GM12875 (cell line): ENCODE measurements around the gene KIF5C.

ENCODE experiments used
- H3K4me3 ChIP-seq: one replicate; pipeline ENCODE4 v1.5.1; 2011; ENCODE audit warnings: low read depth, low read length, control low read depth
- TF ChIP-seq, protein P1 (sequence below): IDR thresholded peaks from 2 replicates; pipeline ENCODE4 v1.5.1; 2011; ENCODE audit warnings: low read depth, mild to moderate bottlenecking, control low read depth, inconsistent platforms, low read length, moderate library complexity, borderline replicate concordance; ENCODE audit not compliant: insufficient read depth

KIF5C gene

DNA sequence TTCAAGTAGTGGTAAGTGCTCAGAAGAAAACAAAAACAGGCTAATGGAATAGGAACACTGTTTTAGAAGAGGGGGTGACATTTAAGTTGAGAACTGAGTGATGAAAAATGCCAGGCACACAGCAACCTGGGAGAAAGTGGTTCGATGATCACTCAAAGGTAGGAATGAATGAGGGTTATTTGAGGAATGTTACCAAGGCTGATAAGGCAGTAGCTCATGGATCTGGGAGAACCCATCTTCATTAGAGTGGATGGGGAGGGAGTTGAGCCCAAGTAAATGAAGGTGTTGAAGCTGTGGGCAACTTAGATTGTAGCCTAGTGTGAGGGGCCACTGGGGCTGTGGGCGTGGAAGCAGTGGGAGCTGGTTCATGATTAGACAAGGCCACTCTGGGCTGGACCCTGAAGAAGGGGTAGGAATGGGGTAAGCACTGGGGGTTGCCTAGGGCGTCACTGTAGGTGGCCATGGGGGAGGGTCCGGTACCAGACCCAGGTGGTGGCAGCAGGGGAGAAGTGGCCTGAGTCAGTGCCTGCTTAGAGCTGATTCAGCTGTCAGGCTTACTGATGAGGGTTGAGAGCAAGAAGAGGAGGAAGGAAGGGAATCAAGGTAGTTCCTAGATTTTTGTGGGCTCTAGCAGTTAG, 141.0 kb downstream of the KIF5C start:
- H3K4me3 ChIP-seq, result no peak overlapping the region
- TF ChIP-seq, protein P1, sequence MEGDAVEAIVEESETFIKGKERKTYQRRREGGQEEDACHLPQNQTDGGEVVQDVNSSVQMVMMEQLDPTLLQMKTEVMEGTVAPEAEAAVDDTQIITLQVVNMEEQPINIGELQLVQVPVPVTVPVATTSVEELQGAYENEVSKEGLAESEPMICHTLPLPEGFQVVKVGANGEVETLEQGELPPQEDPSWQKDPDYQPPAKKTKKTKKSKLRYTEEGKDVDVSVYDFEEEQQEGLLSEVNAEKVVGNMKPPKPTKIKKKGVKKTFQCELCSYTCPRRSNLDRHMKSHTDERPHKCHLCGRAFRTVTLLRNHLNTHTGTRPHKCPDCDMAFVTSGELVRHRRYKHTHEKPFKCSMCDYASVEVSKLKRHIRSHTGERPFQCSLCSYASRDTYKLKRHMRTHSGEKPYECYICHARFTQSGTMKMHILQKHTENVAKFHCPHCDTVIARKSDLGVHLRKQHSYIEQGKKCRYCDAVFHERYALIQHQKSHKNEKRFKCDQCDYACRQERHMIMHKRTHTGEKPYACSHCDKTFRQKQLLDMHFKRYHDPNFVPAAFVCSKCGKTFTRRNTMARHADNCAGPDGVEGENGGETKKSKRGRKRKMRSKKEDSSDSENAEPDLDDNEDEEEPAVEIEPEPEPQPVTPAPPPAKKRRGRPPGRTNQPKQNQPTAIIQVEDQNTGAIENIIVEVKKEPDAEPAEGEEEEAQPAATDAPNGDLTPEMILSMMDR, result no peak

DNA sequence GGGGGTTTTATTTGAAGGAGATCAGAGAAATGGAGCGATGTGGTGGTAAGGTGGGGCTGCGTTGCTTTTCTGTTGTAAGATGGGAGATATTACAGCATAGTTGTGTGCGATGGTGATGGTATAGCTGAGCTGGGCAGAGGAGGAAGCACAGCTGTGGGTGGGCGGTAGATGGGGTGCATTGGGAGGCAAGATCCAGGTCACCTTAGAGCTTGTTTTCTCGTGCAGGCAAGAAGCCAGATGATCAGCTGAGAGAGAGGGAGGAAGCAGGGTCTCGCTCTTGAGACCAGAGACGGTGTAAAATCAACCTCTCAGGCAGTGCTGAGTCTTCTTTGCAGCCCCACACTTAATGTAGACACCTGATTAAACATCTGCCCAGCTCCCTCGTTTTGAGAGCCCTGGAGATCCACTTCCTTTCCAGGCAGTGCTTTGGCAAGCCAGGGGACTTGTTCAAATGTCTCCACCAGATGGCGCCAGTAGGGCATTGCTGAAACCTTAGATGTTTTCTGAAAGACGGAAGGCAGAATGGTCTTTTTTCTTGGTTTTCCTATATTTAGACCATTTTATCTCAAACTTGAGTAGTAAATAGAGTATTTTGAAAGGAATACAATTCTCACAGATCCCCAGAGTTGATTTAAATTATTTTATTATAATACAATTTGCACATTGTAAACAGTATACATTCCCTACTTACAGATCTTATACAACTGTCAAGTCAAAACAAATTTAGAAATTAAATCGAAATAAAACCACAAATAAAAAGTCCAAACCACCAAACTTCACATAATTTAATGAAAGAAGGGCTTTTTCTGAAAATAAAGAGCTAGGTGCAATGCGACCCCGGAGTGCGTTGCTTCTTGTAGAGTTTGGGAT, 142.3 kb downstream of the KIF5C start:
- TF ChIP-seq, protein P1, result peak; percentile 77
- no peak overlapping the region for H3K4me3 ChIP-seq

DNA sequence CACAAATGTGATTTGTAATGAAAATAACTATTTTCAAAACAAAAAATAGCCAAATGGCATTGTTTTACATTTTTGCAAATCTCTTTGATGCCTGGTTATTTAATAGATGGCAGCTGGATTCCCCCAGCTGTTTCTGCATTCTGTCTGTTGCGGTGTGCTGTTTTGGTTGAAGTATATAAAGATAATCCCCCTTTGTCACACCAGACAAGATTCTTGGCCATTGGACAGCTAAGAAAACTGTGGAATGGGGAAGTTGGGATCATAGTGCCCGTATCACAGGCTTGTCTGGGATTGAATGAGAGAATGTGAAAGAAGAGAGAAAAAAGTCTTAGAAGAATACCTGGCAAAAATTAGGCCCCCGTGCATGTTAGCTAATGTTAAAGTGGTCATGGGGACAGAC, 144.0 kb downstream of the KIF5C start:
- H3K4me3 ChIP-seq, result no peak overlapping the region
- TF ChIP-seq, protein P1, result no peak

DNA sequence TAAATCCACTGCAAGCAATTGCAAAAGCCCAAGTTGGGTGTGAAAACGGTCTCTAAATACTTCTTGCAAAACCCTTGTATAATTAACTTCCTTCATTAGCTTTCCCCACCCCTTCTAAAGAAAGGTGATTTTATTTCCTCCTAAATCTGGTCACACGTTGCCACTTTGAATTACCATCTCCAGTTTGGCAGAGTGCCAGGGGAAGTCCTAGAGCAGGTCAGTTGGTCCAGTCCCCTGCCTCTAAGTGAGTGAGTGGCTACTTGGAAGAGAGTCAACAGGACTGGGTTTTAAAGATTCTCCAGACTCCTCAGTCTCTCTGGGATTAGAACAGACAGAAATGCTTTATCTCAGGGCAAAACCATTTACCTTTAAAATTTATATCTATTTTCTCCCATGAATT, 144.7 kb downstream of the KIF5C start:
- no peak overlapping the region for H3K4me3 ChIP-seq
- TF ChIP-seq, protein P1, result no peak

DNA sequence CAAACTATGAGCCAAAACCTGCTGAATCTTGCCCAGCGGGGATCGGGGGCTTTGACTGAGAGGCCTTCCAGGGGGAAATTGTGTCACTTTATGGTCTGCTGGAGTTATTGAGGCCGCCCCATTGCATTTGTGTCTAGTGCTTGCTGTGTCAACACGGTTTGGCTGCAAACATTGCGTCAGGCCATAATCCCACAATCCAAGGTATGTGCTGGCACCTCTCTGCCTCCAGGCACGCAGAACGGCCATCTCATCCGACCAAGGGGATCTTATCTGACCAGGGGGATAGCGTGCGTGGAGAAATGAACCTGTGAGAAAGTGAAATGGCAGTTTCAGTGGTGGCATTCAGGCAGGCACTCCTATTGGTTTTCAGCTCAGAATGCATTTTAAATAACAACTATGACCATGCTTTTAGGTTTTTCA, 145.4 kb downstream of the KIF5C start:
- H3K4me3 ChIP-seq, result no peak overlapping the region
- TF ChIP-seq, protein P1, result no peak

DNA sequence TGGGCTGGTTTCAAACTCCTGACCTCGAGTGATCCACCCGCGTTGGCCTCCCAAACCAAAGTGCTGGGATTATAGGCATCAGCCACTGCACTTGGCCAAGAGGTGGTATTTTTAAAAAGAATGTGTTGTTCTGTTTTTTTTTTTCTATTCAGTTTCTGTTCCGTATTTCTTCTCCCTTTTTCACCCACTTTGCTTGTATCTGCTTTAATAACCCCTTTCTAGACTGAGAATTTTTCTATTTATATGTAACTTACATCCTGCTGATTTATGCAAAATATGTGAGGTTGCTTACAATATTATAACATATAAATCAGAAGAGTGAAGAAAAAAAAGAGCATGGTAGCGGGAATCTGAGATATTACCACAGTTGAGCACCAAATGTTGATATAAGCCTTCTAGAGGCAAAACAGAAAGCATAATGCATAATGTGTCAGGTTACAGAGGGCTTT, 146.3 kb downstream of the KIF5C start:
- no peak overlapping the region for H3K4me3 ChIP-seq
- TF ChIP-seq, protein P1, result no peak
